ENCODE measurements around the gene HMX1. TPM values are rescaled to one million over a fixed set of nuclear protein-coding genes. Genes with fewer than 3 reads are reported as not detected.

HMX1 gene
- polyA plus RNA-seq, 1 of the 3 experiments (the other 2 are of a cell fraction): 0.20 TPM

GRCh38 chr4:8842614-8843013 lies 29.0 kb downstream of the HMX1 start:
- Histone ChIP-seq H3K27me3 (ENCODE audit: insufficient read depth) (no peaks in the 10 kb centered on the region), H3K4me1 (ENCODE audit: control insufficient read depth in 1 of 2, insufficient read depth in 2 of 2, low read depth in 1 of 2, low read length in 1 of 2) (peaks cover 0 to 4% of the 10 kb centered on the region in 2 experiments; a peak in 1 of 4 replicates), H4K20me1 (ENCODE audit: insufficient read depth) (no peaks in the 10 kb centered on the region), H3K36me3 (replicated peaks in 1 of 2; ENCODE audit: control insufficient read depth in 1 of 2, insufficient read depth in 2 of 2, low read length in 1 of 2) (no peaks in the 10 kb centered on the region), H3F3A (replicated peaks; ENCODE audit: insufficient read depth) (no peaks in the 10 kb centered on the region), H3K79me2 (ENCODE audit: insufficient read depth) (no peaks in the 10 kb centered on the region), H3K9me3 (no peaks in the 10 kb centered on the region), H3K4me3 (ENCODE audit: low read depth in 2 of 2, low read length in 1 of 2) (no peak overlapping the region), H3K9me2 (no peaks in the 10 kb centered on the region), H3K9ac (no peak overlapping the region), H3K4me2 (no peak overlapping the region), H3K27ac (ENCODE audit: low read depth in 2 of 2, low read length in 1 of 2) (no peak overlapping the region), H2AFZ (ENCODE audit: low read depth) (no peak overlapping the region)
- POLR2A ChIA-PET: no interaction called here
- TF ChIP-seq FOXJ3 (CRISPR knock-in tag; IDR thresholded peaks at IDR 0.05): no peak
- TF ChIP-seq ZBTB33 (IDR thresholded peaks at IDR 0.05; ENCODE audit: borderline replicate concordance, low read depth): no peak
- no peak for TF ChIP-seq RCOR1 (IDR thresholded peaks at IDR 0.05; ENCODE audit: low read length)
- no peak for TF ChIP-seq IRF3 (IDR thresholded peaks at IDR 0.05; ENCODE audit: low read depth, low read length)
- DNase-seq: no peak
- CTCF ChIA-PET: no interaction called here
- WGBS (ENCODE audit: low lambda C conversion rate): 29% methylated on average over 2 of the region's 2 CpGs

- ChIA-PET POLR2A (no interaction called here), CTCF (no interaction called here)
- H3K79me2 ChIP-seq (ENCODE audit: insufficient read depth): no peaks in the 10 kb centered on the region
- no peak overlapping the region for H3K9ac ChIP-seq
- H3K4me3 ChIP-seq (ENCODE audit: low read depth in 2 of 2, low read length in 1 of 2): no peak overlapping the region
- no peaks in the 10 kb centered on the region for H4K20me1 ChIP-seq (ENCODE audit: insufficient read depth)
- no peaks in the 10 kb centered on the region for H3F3A ChIP-seq (replicated peaks; ENCODE audit: insufficient read depth)
- no peak overlapping the region for H3K4me2 ChIP-seq
- TF ChIP-seq TCF12 (IDR thresholded peaks at IDR 0.05) (no peak), SIN3A (IDR thresholded peaks at IDR 0.05; ENCODE audit: borderline replicate concordance, low read depth, low read length) (no peak), FOSL2 (IDR thresholded peaks at IDR 0.05; ENCODE audit: borderline replicate concordance, low read depth) (no peak), GABPA (IDR thresholded peaks at IDR 0.05; ENCODE audit: low read depth) (no peak), MEF2A (IDR thresholded peaks at IDR 0.05; ENCODE audit: borderline replicate concordance, low read depth) (no peak), SMC3 (IDR thresholded peaks at IDR 0.05; ENCODE audit: low read depth, low read length) (no peak), RFX5 (IDR thresholded peaks at IDR 0.05; ENCODE audit: low read length) (no peak), NRF1 (IDR thresholded peaks at IDR 0.05; ENCODE audit: low read depth, low read length) (no peak), TAF1 (IDR thresholded peaks at IDR 0.05; ENCODE audit: borderline replicate concordance, low read depth, low read length) (no peak), JUND (IDR thresholded peaks at IDR 0.05) (no peak), EP300 (IDR thresholded peaks at IDR 0.05; ENCODE audit: borderline replicate concordance in 1 of 2, low read depth in 1 of 2, low read length in 1 of 2) (no peak)
- DNase-seq: no peak
- H3K27ac ChIP-seq (ENCODE audit: low read depth in 2 of 2, low read length in 1 of 2): no peak overlapping the region
- no peaks in the 10 kb centered on the region for H3K27me3 ChIP-seq (ENCODE audit: insufficient read depth)
- H3K9me2 ChIP-seq: no peaks in the 10 kb centered on the region
- no peaks in the 10 kb centered on the region for H3K36me3 ChIP-seq (replicated peaks in 1 of 2; ENCODE audit: control insufficient read depth in 1 of 2, insufficient read depth in 2 of 2, low read length in 1 of 2)
- WGBS (ENCODE audit: low lambda C conversion rate): 47% methylated on average over 3 of the region's 3 CpGs
- H2AFZ ChIP-seq (ENCODE audit: low read depth): no peak overlapping the region
- peaks cover 0 to 4% of the 10 kb centered on the region in 2 experiments; a peak in 1 of 4 replicates for H3K4me1 ChIP-seq (ENCODE audit: control insufficient read depth in 1 of 2, insufficient read depth in 2 of 2, low read depth in 1 of 2, low read length in 1 of 2)
- H3K9me3 ChIP-seq: no peaks in the 10 kb centered on the region
These were observed 29.9 kb downstream of the HMX1 start for GRCh38 chr4:8841678-8842268.

All from SK-N-SH (cell line).